ENCODE data around the gene INHA.
A peak's percentile ranks its signal among the peaks of the same experiment; 100 is the strongest.

The INHA gene

GRCh38 chr2:219575566-219576504, 3.7 kb downstream of the INHA start:
- no peak for DNase-seq (ENCODE audit: low read depth)

DNA sequence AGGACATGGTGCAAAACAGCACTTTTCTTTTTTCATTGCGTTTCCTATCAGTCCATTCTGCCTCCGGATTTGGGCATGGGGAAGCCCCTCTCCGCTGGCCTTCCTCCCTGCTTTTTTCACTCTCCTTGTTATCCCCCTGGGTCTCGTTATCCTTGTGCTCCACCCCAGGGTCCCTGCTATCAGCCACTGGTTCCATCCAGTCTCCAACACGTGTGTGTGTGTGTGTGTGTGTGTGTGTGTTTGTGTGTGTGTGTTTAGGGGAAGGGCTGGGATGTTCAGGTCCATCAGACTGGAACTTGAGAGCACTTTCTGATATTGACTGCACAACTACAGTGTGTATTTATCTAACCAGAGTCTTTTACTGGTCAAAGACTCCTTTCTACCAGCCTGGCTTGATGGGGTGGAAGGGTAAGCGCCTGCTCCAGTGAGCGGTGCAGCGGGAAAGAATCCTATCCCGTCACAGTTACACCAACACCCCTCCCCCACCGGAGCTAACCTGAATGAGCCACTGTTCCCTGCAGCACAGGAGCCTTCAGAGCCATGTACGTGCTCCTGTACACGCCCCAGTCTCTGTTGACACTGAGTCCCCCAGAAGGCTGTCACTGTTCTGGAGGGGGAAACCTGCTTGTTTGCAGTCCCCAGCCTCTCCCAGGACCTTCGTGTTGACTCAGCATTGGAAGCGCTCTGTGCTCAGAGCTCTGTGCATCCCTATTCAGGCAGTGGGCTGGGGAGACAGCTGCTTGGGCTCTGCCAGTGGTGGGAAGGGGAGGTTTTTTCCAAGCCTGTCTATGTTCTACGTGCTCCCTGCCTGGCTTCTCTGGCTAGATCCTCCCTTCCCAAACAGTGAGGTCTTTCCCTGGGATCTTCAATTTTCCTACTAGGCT, 4.6 kb downstream of the INHA start:
- DNase-seq (ENCODE audit: low read depth): no peak

GRCh38 chr2:219578811-219579613, 6.9 kb downstream of the INHA start:
- DNase-seq (ENCODE audit: low read depth): no peak

- DNase-seq (ENCODE audit: low read depth): no peak
These were observed 9.2 kb downstream of the INHA start for GRCh38 chr2:219581346-219581745.

DNA sequence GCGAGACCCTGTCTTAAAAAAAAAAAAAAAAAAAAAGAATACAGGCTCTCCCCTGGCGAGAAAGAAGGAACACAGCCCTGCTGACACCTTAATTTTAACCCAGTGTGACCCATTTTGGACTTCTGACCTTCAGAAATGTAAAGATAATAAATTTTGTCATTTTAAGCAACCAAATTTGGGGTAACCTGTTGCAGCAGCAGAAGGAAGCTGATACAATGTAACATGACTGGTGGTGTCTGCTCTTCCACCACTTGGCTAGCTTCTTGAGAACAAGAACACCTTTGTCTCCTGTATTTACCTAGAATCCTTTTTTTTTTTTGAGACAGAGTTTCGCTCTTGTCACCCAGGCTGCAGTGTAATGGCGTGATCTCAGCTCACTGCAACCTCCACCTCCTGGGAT, 19.0 kb downstream of the INHA start:
- no peak for DNase-seq (ENCODE audit: low read depth)

- DNase-seq (ENCODE audit: low read depth): no peak
These were observed 20.6 kb downstream of the INHA start for GRCh38 chr2:219592736-219593135.

DNA sequence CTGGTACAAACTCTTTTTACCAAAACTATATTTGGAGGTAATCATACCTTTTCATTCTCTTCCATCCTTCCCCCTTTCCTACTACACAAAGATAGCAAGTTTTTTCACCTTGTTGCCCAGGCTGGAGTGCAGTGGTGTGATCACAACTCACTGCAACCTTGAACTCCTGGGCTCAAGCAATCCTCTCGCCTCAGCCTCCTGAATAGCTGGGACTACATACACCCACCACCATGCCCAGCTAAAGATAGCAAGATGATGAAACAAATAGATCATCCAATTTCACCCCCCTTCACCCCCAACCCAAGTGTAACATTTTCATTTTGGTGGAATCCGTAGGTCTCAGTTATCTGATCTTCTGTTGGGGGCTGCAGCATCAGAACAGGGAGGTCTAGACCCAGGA, 21.0 kb downstream of the INHA start:
- no peak for DNase-seq (ENCODE audit: low read depth)

DNA sequence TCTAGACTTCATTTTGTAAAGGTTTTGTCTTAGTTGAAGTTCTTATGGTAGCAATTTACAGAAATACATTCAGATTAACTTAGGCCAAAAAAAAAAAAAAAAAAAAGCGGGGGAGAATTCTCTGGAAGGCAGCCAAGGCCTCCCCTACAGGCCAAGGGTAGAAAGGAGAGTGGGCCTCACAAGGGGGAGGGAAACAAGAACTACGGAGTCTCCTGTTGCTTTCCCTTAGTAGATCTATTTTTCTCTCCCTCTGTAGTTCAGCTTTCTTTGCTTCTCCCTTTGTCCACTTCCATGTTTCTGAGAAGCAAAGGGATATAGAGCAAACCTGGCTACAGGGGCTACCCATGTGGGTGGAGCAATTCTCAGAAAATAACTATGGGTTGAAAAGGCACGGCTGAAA, 23.1 kb downstream of the INHA start:
- no peak for DNase-seq (ENCODE audit: low read depth)

DNA sequence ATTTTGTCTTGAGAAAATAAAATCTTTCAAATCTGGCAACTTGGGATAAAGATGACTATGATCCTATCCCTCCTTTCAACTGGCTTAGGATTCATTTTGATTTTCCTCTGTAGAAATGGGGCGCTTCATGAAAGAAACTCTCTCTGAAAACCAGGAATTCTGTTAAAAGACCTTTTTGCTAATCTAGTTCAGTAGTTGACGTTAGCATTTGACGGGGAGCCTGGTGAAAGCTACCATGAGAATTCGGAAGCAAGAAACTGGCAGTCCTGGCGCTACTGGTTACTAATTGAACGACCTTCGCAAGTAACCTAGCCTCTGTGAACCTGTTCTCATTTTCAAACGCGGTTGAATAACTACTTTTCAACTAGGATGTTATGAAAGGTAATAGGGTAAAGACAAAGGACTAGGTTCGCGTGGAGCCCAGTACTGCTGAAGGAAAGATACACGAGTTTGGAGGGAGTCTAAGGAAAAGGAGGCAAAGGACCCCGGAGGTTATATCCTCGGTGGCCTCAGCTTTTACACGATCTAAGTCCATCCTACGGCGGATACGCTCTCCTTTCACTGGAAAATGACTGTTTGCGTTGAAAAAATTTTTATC, 24.9 kb downstream of the INHA start:
- no peak for DNase-seq (ENCODE audit: low read depth)

- DNase-seq (ENCODE audit: low read depth): peak; percentile 85
These were observed 25.6 kb downstream of the INHA start, which contains the start of gene STK11IP for GRCh38 chr2:219597552-219598307. STK11IP (plus strand) TSS chr2:219597857; CDS start chr2:219598120, 263 bp downstream.

DNA sequence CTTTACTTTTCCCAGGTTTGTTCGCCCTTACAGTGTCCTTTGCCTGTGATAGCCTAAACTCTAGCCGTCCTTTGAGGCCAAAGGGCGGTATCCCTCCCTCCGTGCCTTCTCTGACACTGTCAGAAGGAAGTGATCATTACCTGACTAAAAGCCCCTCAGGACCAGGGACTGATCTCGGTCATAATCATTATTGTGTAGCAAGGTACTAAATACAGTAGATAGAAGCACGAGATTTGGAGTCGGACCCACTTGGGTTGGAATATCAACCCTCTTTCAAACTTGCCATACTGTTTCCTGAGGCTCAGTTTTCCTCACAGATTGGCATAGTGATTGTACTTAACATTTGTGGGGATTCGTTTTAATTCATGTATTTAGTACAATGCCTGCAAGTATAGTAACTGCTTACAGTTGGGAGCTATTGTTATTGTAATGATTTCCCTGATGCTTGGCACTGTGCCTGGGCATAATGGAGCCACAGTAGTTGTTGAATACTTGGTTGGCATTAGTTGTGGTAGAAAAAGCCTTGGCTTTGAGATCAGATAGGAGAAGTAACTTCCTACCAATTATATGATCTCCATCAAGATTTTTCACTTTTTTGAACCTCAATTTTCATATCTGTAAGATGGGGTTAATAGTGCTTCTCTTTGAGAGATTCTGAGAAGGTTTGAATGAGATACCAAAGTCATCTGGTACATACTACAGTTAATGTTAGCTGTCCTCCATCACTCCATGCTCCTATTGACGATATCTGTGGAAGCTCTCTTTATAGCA, 26.4 kb downstream of the INHA start:
- no peak for DNase-seq (ENCODE audit: low read depth)

DNA sequence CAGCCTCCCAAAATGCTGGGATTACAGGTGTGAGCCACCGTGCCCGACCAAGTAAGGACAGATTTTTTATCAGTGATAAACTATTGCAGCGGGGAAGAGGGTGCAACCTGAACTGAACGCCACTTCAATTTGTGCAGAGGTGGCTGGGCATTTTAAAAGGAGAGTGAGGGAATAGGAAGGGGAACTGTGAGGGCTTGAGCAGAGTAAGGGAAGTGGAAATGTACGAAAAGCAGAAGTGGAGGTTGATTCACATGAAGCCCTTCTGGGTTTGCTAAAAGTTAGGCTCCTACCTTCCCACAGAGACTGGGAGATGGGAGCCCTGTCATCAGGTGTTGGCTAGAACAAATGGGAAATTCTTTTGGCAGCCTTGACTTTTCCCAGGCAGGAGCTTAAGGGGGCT, 31.7 kb downstream of the INHA start:
- no peak for DNase-seq (ENCODE audit: low read depth)

GRCh38 chr2:219605607-219605954, 33.5 kb downstream of the INHA start:
- DNase-seq (ENCODE audit: low read depth): no peak

GRCh38 chr2:219607931-219608330, 35.8 kb downstream of the INHA start:
- DNase-seq (ENCODE audit: low read depth): no peak

DNA sequence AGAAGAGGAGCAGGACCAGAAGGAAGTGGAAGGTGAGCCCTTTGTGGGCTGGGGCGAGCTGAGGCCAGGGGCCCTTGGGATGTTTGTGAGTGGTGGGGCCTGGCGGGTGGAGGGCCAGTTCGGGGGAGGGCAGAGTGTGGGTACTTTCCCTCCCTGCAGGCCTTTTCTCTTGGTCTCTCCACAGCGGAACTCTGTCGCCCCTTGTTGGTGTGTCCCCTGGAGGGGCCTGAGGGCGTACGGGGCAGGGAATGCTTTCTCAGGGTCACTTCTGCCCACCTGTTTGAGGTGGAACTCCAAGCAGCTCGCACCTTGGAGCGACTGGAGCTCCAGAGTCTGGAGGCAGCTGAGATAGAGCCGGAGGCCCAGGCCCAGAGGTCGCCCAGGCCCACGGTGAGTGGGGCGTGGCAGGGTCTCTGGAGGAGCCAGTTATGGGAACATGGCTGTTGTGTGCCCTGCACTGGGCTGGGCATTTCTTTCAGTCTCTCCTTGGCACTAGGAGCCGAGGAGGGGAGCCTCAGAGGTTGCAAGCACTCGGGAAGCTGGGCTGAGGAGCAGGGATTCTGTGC, 36.4 kb downstream of the INHA start:
- DNase-seq (ENCODE audit: low read depth): no peak

- DNase-seq (ENCODE audit: low read depth): no peak
These were observed 37.1 kb downstream of the INHA start for GRCh38 chr2:219609149-219609750.

GRCh38 chr2:219611306-219611705, 39.2 kb downstream of the INHA start:
- DNase-seq (ENCODE audit: low read depth): no peak

- no peak for DNase-seq (ENCODE audit: low read depth)
These were observed 39.9 kb downstream of the INHA start for GRCh38 chr2:219611866-219612576.

Measured in stimulated activated CD8-positive, alpha-beta memory T cell treated with anti-CD3 and anti-CD28 coated beads, Interleukin-15, amount 100 ng/mL, for 1 hour (primary cell).